Fibroblast of upper back skin (primary cell): ENCODE measurements around the gene XPNPEP1.

Source experiments
- DNase-seq: peaks from one replicate; pipeline ENCODE4 v3.0.0-alpha.2; 2013

XPNPEP1 gene

GRCh38 chr10:109861081-109861480 lies 62.2 kb downstream of the XPNPEP1 start:
- DNase-seq = no peak

GRCh38 chr10:109859221-109859620 lies 64.1 kb downstream of the XPNPEP1 start:
- no peak for DNase-seq

DNA sequence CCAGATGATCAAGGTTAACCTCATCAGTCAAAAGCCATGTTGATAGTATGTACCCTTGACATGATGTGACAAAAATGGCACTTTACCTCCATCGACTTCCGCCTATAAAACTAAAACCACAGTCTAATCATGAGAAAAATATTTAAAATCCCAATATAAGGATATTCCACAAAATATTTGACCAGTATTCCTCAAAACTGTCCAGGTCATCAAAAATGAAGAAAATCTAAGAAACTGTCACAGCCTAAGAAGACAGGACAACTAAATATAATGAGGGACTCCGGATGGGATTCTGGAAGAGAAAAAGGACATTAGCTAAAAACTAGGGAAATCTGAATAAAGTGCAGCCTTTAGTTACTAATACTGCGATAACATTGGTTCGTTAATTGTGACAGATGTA lies 67.6 kb downstream of the XPNPEP1 start:
- no peak for DNase-seq

DNA sequence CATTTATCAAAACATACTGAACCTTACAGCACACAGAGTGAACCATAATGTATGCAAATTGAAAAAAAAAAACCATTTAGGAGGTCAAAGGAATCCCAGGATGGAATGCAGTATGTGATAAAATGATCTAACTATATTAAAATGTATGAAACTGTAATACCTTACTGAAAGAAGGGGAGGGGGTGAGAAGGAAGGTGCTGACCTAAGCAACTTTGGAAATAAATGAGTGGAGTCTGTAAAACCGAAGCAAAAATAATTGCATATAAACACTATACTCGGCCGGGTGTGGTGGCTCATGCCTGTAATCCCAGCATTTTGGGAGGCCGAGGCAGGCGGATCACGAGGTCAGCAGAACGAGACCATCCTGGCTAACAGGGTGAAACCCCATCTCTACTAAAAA lies 69.4 kb downstream of the XPNPEP1 start:
- DNase-seq = peak; percentile 3

DNA sequence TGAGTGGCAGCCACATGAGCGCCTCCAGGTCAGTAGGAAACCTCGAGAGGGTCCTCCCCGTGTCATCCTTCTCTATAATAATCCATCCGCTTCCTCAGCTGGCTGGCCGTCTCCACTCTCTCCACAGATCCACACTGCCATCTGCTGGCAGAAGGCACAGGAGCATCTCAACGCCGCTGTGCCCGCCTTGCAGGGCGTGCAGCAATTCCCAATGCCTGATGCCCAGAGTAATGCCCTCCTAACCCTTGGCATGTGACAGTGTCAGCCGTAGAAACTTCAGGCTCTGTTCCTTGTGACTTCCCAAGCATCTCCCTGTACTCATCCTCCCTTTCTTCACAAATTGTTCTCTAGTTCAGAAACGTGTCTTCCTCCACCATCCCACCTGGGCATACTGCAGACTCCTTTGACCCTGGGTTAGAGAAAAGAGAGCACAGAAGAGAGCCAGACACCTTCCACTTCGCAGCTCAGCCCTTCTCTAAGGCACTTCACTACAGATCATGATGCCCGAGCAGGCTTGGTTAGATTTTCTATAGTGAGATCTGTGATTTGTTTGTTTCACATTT lies 70.8 kb downstream of the XPNPEP1 start:
- peak; percentile 63 for DNase-seq

- no peak for DNase-seq
Observed at GRCh38 chr10:109851616-109852474, 71.5 kb downstream of the XPNPEP1 start.

GRCh38 chr10:109846832-109847231 lies 76.5 kb downstream of the XPNPEP1 start:
- no peak for DNase-seq

- DNase-seq = no peak
Observed at GRCh38 chr10:109845308-109845707, 78.0 kb downstream of the XPNPEP1 start.

- DNase-seq = no peak
Observed at GRCh38 chr10:109838592-109839244, 84.6 kb downstream of the XPNPEP1 start.

- DNase-seq = no peak
Observed at GRCh38 chr10:109837384-109837783, 85.9 kb downstream of the XPNPEP1 start.

DNA sequence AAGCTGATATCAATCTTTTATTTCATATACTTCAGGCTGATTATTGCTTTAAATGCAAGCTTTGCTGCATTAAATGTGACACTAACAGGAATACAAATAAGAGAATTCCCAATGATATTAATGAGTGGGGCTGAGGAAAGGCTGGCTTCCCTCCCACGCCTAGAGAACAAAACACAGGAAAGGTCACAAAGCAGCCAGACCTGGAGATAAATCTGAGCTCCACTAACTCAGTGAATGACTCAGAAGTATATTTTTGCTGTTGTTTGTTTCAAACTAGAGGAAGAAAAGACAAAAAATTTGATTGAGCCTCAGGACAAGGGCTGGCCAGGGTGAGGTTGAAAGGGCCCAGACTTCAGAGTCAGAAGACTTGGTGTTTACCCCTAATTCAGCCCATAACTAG lies 88.1 kb downstream of the XPNPEP1 start:
- DNase-seq = no peak

- no peak for DNase-seq
Observed at GRCh38 chr10:109831846-109832245, 91.5 kb downstream of the XPNPEP1 start.

DNA sequence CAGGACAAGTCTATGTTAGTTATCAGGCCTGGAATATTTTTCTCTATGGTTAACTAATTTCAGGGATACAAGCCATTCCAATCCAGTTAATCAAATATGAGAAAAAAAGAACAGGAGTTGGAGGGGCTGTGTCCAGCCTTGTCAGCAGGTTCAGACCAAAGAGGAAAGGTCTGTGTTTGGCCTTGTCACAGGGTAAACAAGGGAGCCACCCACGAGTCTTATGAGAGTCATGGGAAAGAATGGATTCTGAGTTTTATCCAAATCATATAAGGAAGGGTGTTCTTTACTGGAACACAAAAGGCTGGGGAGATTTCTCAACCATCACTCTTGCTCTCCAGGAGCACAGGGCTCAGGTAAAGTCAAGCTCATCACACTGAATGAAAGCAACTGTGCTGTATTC lies 99.1 kb downstream of the XPNPEP1 start:
- DNase-seq = no peak

- DNase-seq = peak; percentile 5
Observed at GRCh38 chr10:109823196-109823595, 100.1 kb downstream of the XPNPEP1 start.

- DNase-seq = no peak
Observed at GRCh38 chr10:109821672-109822071, 101.6 kb downstream of the XPNPEP1 start.

DNA sequence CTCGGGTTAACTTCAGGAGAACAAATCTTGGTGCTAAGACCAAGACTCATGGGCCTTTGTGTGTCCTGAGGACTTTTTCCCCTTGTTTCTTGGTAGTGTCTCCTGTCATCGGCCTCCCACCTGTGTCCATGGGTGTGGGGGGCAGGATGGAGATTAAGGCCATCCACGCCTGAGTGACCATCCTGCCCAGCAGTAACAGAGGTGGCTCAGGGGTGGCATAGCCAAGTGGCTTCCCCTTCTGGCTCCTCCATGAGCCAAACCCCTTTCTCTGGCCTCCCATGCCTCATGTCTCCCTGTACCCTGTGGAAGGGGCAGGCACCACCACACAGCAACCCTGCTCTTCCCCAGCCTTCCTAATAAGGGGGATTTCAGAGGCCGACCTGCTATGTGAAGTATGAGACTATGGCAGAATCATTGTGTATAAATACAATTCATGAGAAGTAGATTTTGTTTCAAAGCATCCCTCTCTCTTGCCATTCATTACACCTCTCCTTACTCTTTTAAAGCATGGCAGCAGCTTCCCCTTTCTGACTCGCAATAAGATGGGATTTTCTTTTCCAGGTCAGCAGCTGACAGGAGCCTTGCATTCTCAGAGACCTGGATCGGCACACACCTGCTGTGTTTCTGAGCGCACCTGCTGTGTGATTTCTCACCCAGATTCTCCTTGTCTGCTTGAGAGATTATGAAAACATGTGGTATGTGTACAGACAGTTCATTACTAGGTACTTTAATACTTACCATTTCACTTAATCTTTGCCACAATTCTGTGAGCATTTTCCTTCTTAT lies 102.5 kb downstream of the XPNPEP1 start:
- DNase-seq = no peak

DNA sequence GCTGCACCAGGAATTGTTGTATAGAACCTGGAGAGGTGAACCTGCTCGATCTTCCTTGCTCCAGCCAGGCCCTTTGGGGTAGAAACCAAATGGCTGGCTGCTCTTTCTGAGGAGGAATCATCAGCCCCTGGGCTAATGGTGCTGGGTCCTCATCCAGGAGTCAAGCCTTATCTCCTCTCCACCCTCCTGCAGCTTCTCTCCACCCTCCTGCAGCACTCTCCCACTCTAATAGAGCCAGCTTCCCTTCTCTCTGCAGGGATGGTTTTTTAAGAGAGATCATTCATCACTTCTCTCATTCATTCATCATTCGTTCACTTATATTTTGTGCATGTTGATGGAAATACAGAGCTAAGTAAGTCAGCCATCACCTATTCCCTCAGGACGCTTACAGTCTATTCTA lies 103.5 kb downstream of the XPNPEP1 start:
- DNase-seq = no peak
